Hepatocyte (in vitro differentiated cells): ENCODE data around the gene RHAG.
"Not testable (repeated sequence)": the region's sequence is repeated elsewhere in the genome, so short reads cannot be mapped to it uniquely, and the experiment has no call there.

Experiments used
- EZH2phosphoT487 ChIP-seq: fragments of 200-600 bp; sonication (generic); IDR thresholded peaks from one replicate; pipeline ENCODE4 v1.6.1; 2018; ENCODE audit warnings: antibody characterized with exemption, mild to moderate bottlenecking, low read depth, moderate library complexity; ENCODE audit not compliant: unreplicated experiment, severe bottlenecking
- TF ChIP-seq, protein P1 (sequence below): fragments of 200-600 bp; sonication (generic); IDR thresholded peaks from 2 replicates; pipeline ENCODE4 v1.5.1; 2016; ENCODE audit warnings: antibody characterized with exemption, mild to moderate bottlenecking; ENCODE audit not compliant: poor library complexity

DNA sequence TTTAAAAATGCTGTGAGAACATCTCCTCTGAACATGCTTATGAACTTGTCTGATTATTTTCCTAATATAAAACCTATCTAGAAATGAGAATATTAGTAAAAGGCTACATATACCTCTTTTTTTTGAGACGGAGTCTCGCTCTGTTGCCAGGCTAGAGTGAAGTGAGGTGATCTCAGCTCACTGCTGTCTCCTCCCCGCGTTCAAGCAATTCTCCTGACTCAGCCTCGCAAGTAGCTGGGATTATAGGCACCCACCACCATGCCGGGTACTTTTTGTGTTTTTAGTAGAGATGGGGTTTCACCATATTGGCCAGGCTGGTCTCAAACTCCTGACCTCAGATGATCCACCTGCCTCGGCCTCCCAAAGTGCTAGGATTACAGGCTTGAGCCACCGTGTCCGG is 28.4 kb downstream of the RHAG start:
- TF ChIP-seq, protein P1, sequence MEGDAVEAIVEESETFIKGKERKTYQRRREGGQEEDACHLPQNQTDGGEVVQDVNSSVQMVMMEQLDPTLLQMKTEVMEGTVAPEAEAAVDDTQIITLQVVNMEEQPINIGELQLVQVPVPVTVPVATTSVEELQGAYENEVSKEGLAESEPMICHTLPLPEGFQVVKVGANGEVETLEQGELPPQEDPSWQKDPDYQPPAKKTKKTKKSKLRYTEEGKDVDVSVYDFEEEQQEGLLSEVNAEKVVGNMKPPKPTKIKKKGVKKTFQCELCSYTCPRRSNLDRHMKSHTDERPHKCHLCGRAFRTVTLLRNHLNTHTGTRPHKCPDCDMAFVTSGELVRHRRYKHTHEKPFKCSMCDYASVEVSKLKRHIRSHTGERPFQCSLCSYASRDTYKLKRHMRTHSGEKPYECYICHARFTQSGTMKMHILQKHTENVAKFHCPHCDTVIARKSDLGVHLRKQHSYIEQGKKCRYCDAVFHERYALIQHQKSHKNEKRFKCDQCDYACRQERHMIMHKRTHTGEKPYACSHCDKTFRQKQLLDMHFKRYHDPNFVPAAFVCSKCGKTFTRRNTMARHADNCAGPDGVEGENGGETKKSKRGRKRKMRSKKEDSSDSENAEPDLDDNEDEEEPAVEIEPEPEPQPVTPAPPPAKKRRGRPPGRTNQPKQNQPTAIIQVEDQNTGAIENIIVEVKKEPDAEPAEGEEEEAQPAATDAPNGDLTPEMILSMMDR = not testable (repeated sequence)
- not testable (repeated sequence) for TF ChIP-seq EZH2phosphoT487
